ENCODE results near the gene PTPRC.

PTPRC gene

DNA sequence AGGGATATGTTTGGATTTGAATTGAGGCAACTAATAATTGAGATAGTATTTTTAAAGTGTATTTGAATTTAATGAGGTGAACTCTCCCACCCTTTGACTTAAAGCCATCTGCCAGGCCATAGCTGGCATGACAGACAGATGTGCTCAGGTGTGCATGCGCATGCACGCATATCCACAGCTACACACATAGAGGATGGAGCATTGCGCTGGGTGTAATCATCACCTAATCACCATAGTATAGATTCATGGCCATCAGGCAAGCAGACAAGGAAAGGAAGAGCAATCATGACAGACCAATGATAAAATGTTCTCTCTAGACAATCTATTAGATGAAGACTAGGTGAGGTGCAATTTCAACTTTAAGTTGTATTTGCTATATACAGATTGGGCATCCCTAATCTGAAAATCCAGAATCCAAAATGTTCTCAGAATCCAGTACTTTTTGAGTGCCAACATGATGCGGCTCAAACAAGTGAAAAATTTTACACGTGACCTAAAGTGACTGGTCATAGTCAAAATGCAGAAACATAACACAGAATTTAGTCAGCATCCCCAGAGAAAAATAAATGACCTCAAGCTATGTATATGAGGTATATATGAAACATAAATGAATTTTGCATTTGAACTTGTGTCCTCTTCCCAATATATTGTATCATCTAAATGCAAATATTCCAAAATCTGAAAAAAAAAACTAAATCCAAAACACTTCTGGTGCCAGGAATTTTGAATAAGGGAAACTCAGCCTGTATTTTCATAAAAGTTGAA, 70.1 kb downstream of the PTPRC start:
- DNase-seq, result no peak

GRCh38 chr1:198711837-198712236, 73.0 kb downstream of the PTPRC start:
- no peak for DNase-seq

DNA sequence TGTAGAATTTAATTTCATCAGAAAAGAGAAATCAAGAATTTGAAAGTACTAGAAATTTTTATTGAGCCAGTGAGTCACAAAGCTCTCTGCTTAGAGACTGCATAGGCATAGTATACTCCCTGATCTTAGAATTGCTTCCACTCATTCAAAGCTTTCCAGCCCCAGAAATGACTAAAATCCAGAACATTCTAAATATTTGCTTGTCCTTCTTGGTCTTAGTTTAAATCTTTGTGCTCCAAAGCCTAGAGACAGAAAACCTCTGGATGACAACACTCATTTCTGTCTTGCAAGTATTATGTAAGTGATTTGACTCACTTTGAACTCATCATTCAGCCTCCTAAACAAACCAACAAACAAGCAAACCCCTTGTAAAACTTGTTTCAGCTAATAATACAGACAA, 74.2 kb downstream of the PTPRC start:
- no peak for DNase-seq

DNA sequence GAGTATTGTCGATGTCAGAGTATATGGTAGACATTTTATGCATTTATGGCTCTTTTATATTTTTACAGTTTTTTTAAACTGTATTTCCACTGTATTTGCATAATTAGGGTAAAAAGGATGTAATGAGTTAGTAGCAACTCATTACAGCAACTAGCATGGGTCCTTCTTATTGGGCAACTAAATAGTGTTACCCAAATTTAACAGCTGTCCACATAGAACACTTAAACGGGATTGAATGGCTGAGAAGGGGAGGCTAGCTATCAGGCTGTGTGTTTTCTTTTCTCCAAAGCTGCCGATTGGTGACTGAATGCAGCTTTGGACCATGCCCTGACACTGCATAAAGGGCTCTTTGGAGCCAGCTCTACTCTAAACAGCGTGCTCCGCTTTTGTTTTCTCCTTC, 75.4 kb downstream of the PTPRC start:
- no peak for DNase-seq

- DNase-seq, result no peak
Observed at GRCh38 chr1:198716051-198716450, 77.2 kb downstream of the PTPRC start.

- DNase-seq, result no peak
Observed at GRCh38 chr1:198717510-198717909, 78.7 kb downstream of the PTPRC start.

GRCh38 chr1:198723127-198723526, 84.3 kb downstream of the PTPRC start:
- DNase-seq, result no peak

DNA sequence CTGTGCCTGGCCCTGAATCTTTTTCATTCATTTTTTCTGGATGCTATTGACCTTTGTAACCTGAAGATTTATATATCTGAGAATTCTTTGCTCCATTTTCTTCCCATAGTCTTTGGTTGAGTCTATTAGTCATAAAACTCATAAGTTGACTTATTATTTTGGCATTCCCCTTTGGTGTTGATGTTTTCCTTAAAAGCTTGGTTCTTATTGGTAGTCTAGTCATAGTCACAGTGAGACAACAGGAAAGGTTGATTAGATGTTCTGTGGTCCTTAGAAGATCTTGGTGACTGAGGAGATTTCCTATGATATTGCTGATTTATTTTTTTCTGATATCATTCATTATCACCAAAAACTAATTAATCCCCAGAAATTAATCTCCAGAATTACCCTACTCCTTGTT, 86.2 kb downstream of the PTPRC start:
- no peak for DNase-seq

- DNase-seq, result no peak
Observed at GRCh38 chr1:198726455-198726854, 87.6 kb downstream of the PTPRC start.

DNA sequence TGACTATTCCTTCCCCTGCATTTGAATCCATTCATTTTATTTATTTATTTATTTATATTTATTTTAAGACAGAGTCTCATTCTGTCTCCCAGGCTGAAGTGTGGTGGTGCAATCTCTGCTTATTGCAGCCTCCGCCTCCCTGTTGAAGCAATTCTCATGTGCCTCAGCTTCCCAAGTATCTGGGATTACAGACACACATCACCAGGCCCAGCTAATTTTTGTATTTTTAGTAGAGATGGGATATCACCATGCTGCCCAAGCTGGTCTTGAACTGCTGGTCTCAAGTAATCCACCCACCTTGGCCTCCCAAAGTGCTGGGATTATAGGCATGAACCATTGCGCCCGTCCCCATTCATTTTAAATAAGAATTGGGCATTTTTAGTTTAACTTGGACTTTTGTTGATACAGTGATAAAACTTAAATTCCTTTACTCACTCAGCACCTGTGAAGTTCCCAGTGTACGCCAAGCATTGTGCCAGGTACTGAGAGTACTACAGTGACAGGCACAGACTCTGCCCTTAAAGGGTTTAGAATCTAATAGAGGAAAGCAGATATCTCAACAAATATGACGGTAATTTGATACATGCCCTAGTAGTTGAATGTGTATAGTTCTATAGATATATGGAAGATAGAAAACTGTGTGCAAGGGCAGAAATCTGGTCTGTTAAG, 90.5 kb downstream of the PTPRC start:
- DNase-seq, result no peak

GRCh38 chr1:198730952-198731351, 92.1 kb downstream of the PTPRC start:
- DNase-seq, result no peak

DNA sequence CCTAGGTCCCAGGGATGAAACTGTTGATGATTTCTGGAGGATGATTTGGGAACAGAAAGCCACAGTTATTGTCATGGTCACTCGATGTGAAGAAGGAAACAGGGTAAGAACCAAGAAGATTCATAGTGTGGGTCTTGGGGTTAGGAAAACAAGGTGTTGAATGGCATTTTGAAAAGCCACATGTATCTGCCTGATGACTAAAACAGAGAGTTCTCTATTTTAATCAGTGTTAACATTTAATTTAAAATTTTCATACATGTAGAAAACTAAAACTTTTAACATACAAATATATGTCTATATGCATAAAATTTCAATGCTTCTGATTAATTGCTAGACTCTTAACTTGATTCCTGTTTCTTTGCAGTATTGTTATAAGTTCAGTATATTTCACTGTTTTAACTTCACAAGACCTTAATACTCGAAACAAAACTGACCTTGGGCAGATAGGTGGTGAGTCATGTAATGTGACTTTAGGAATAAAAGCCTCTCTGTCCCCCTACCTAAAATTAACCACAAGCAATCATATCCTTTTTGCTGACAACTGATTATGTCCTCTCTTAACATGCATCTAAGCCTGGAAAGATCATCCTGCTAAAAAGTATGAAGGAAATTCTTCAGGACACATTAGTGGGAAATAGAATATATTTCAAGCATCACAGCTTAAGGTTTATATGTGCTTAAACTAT, 95.6 kb downstream of the PTPRC start:
- DNase-seq, result no peak

GRCh38 chr1:198741744-198742143, 102.9 kb downstream of the PTPRC start:
- DNase-seq, result no peak

DNA sequence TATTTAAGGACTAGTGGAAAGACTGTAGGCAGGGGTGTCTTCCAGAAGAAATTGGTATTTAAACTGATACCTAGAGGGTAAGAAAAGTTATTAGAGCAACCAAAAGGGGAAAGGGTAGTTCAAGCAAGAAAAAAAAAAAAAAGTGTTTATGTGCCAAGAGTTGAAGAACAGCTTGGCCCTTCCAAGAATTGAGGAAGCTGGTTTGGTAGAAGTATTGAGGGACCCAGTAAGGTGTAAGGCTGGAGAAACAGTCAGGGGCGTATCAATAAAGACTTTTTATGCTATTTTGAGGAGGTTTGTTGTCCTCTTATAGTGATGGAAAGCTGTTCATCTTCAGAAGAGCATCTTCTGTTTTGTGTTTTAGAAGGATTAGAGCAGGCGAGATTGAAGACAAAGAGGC, 108.3 kb downstream of the PTPRC start:
- DNase-seq, result no peak

DNA sequence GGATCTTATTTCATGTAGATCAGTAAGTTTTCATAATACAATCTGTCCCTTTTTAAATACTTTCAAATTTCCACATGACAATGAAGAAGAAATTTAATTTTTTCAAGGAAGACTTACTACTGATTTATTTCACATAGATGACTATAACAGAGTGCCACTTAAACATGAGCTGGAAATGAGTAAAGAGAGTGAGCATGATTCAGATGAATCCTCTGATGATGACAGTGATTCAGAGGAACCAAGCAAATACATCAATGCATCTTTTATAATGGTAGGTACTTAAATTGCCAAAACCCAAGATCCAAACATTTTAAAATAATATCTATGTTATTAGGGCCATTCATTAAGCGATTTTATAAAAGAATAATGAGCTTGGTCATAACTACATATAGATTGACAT, 110.4 kb downstream of the PTPRC start:
- no peak for DNase-seq

DNA sequence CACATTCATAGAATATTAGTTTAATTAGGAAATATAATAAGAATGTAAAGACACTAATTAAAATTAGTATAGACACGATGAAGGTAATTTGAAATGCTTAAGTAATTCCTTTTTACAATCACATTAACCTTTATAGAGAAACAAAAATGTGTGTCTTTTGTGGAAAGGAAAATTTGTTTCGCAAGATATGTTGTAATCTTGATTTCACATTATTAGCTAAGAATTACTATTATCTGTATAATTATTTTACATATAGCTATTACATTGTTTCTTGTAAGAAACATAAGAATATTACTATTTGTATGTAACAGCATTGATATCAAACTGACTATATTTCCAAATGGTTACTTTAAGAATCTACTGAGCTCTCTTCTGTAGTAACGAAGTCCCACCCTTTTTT, 111.2 kb downstream of the PTPRC start:
- DNase-seq, result no peak

DNA sequence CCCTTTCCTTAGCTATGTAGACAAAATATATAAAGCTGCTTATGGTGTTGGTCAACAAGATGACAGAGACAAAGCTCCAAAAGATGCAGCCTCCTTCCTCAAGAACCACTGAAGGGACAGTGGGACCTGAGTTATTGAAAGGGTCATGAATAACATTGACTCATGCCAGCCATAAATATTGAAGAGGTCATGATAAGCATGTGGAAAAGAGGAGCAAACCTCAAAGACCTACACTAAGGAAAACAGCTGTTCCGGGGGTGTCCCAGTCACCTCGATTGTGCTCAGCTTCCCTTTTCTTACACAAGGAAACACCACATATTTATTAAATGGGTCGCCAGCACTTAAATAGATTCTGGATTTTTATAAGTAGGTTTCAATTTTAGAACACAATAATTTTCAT, 112.9 kb downstream of the PTPRC start:
- no peak for DNase-seq

DNA sequence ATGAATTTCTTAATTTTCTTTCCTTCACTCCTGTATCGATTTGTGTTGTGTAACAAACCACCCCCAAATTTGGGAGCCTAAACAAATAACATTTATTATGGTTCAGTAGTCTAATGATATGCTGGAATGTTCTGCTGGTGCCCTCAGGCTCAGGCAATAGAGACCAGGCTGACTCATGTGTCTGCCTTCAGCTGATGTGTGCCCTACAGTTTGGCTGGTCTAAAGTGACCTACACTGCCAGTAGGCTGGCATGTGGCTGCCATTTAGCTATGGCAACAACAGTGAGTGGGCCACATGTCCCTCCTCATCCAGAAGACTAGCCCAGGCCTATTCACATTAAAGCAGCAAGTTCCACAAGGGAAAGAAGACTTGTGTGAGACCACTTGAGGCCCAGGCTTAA, 115.8 kb downstream of the PTPRC start:
- no peak for DNase-seq

DNA sequence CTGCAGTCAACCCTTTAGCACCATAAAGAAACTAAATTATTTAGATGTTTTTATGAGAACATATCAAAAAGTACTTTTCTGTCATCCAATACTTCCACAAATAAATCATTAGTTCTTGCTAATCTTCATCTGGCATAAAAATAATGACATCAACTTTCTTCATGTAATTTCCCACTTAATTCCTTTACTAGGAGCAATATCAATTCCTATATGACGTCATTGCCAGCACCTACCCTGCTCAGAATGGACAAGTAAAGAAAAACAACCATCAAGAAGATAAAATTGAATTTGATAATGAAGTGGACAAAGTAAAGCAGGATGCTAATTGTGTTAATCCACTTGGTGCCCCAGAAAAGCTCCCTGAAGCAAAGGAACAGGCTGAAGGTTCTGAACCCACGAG, 116.9 kb downstream of the PTPRC start:
- no peak for DNase-seq

- no peak for DNase-seq
Observed at GRCh38 chr1:198756470-198756869, 117.6 kb downstream of the PTPRC start.

DNA sequence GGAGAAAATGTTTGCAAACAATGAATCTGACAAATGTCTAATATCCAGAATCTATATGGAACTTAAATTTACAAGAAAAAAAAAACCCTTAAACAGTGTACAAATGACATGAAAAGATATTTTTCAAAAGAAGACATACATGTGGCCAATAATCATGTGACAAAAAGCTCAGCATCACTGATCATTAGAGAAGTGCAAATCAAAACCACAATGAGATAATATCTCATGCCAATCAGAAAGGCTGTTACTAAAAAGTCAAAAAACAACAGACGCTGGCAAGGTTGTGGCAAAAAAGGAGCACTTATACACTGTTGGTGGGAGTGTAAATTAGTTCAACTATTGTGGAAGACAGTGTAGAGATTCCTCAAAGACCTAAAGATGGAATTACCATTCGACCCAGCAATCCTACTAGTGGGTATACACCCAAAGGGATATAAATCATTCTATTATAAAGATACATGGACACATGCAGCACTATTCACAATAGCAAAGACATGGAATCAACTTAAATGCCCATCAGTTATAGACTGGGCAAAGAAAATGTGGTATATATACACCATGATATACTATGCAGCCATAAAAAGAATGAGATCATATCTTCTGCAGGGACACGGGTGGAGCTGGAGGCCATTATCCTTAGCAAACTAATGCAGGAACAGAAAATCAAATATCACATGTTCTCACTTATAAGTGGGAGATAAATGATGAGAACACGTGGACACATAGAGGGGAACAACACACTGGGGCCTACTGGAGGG, 123.2 kb downstream of the PTPRC start:
- DNase-seq, result no peak

DNA sequence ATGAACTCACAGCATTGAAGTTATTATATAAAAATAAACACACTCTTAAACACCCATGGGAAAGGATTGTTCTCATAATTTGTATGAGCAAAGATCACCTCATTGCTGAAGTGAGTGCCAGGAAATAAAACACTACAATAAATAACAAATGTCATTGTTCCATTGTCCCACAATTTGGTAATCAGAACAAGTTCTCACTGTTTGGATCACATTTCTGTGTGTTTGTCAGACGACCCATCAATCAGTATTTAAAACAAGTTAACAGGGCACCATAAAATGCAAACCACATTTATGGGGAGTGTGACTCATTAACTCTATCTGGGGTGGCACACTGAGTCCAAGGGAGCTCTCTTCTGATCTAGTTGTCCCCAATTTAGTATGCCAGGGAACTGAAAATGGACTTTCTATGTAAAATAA, 124.5 kb downstream of the PTPRC start:
- no peak for DNase-seq

GRCh38 chr1:198764748-198765147, 125.9 kb downstream of the PTPRC start:
- DNase-seq, result no peak

Data from activated CD4-positive, CD25-positive, alpha-beta regulatory T cell (primary cell).